NCI-H1930 (cell line): ENCODE measurements around the gene LRTM2.

Source experiments
- DNase-seq, 2 experiments: peaks; one replicate each; lab custom pipeline; 2025; lab: John Stamatoyannopoulos, UW

Gene LRTM2

GRCh38 chr12:1842905-1843640 lies 22.7 kb downstream of the LRTM2 start:
- DNase-seq, result no peak

GRCh38 chr12:1843641-1844005 lies 23.3 kb downstream of the LRTM2 start:
- no peak for DNase-seq

GRCh38 chr12:1844223-1844622 lies 23.9 kb downstream of the LRTM2 start:
- DNase-seq, result no peak

GRCh38 chr12:1844661-1845409 lies 24.5 kb downstream of the LRTM2 start:
- no peak for DNase-seq

GRCh38 chr12:1845427-1845826 lies 25.1 kb downstream of the LRTM2 start:
- DNase-seq, result no peak

GRCh38 chr12:1845886-1846285 lies 25.5 kb downstream of the LRTM2 start:
- no peak for DNase-seq

- DNase-seq, result no peak
Measured at GRCh38 chr12:1846421-1847405, 26.3 kb downstream of the LRTM2 start.

GRCh38 chr12:1847411-1847810 lies 27.0 kb downstream of the LRTM2 start:
- DNase-seq, result no peak

GRCh38 chr12:1848146-1848545 lies 27.8 kb downstream of the LRTM2 start:
- DNase-seq, result no peak

GRCh38 chr12:1848745-1849144 lies 28.4 kb downstream of the LRTM2 start:
- no peak for DNase-seq

- no peak for DNase-seq
Measured at GRCh38 chr12:1851151-1851701, 30.9 kb downstream of the LRTM2 start.

- DNase-seq, result no peak
Measured at GRCh38 chr12:1852076-1852475, 31.7 kb downstream of the LRTM2 start.

GRCh38 chr12:1853716-1854115 lies 33.4 kb downstream of the LRTM2 start:
- no peak for DNase-seq

- DNase-seq, result no peak
Measured at GRCh38 chr12:1855241-1855640, 34.9 kb downstream of the LRTM2 start.

- no peak for DNase-seq
Measured at GRCh38 chr12:1857086-1857485, 36.7 kb downstream of the LRTM2 start.

GRCh38 chr12:1857821-1858220 lies 37.5 kb downstream of the LRTM2 start:
- no peak for DNase-seq

GRCh38 chr12:1858456-1858855 lies 38.1 kb downstream of the LRTM2 start:
- DNase-seq, result no peak

GRCh38 chr12:1859643-1860042 lies 39.3 kb downstream of the LRTM2 start:
- no peak for DNase-seq

- DNase-seq, result no peak
Measured at GRCh38 chr12:1862973-1863372, 42.6 kb downstream of the LRTM2 start.

GRCh38 chr12:1863823-1864222 lies 43.5 kb downstream of the LRTM2 start:
- DNase-seq, result no peak

- no peak for DNase-seq
Measured at GRCh38 chr12:1864456-1864855, 44.1 kb downstream of the LRTM2 start.

- DNase-seq, result no peak
Measured at GRCh38 chr12:1864867-1865266, 44.5 kb downstream of the LRTM2 start.
